ENCODE data around the gene ZNF444. TPM values are rescaled to one million over a fixed set of nuclear protein-coding genes. Genes with fewer than 3 reads are reported as not detected.

Gene ZNF444
- total and polyA plus RNA-seq, 2 of the 8 experiments (the other 6 are each of a cell fraction or from before 2014, with no cell fraction given): 49.5 to 54.5 TPM

GRCh38 chr19:56108447-56109195 lies 32.5 kb upstream of the ZNF444 start (continued):
- TF ChIP-seq CHD7 (IDR thresholded peaks at IDR 0.05; ENCODE audit: insufficient replicate concordance, low read length): no peak
- TF ChIP-seq E2F6 (IDR thresholded peaks at IDR 0.05): no peak
- TF ChIP-seq SIX5 (IDR thresholded peaks at IDR 0.05; ENCODE audit: low read depth, low read length): no peak
- TF ChIP-seq CBX8 (IDR thresholded peaks at IDR 0.05; ENCODE audit: borderline replicate concordance, low read depth, low read length): no peak
- TF ChIP-seq KDM4A (IDR thresholded peaks at IDR 0.05; ENCODE audit: low read depth, low read length, severe bottlenecking): no peak
- no peak for TF ChIP-seq USF2 (IDR thresholded peaks at IDR 0.05; ENCODE audit: low read length)
- TF ChIP-seq NANOG (IDR thresholded peaks at IDR 0.05; ENCODE audit: insufficient read depth, low read depth, low read length, poor library complexity, severe bottlenecking): no peak
- no peak for TF ChIP-seq BRCA1 (IDR thresholded peaks at IDR 0.05; ENCODE audit: low read depth, low read length)

All from H1 (cell line).